DOHH2 (cell line): ENCODE results near the gene FLNA.
"Not testable (repeated sequence)": the region's sequence is repeated elsewhere in the genome, so short reads cannot be mapped to it uniquely, and the experiment has no call there.

ENCODE experiments used
- H3F3A ChIP-seq: fragments of 200-600 bp; sonication (generic), shearing (Covaris generic); 2 replicates; pipeline ENCODE4 v1.6.0; 2016; ENCODE audit warnings: antibody characterized with exemption, mild to moderate bottlenecking; ENCODE audit not compliant: control insufficient read depth, insufficient read depth
- H3K27ac ChIP-seq: fragments of 200-600 bp; sonication (generic); 2 replicates; pipeline ENCODE4 v1.5.1; 2014; ENCODE audit warnings: low read depth, mild to moderate bottlenecking, low read length, moderate library complexity
- H3K27me3 ChIP-seq: fragments of 200-600 bp; sonication (generic); 2 replicates; pipeline ENCODE4 v1.6.1; 2014; ENCODE audit warnings: mild to moderate bottlenecking, low read length, mixed read lengths; ENCODE audit not compliant: control insufficient read depth
- H3K36me3 ChIP-seq: fragments of 200-600 bp; sonication (generic); 2 replicates; pipeline ENCODE4 v1.6.1; 2014; ENCODE audit warnings: mild to moderate bottlenecking, low read length, moderate library complexity, mixed read lengths; ENCODE audit not compliant: control insufficient read depth
- H3K4me1 ChIP-seq: fragments of 200-600 bp; sonication (generic); 2 replicates; pipeline ENCODE4 v1.6.1; 2014; ENCODE audit warnings: mild to moderate bottlenecking, low read length, mixed read lengths; ENCODE audit not compliant: control insufficient read depth
- H3K4me2 ChIP-seq: fragments of 200-600 bp; sonication (generic); 2 replicates; pipeline ENCODE4 v1.6.0; 2014; ENCODE audit warnings: mild to moderate bottlenecking, low read length, moderate library complexity
- H3K4me3 ChIP-seq: fragments of 200-600 bp; sonication (generic); 2 replicates; pipeline ENCODE4 v1.5.1; 2014; ENCODE audit warnings: mild to moderate bottlenecking, low read length, mixed read lengths
- H3K79me2 ChIP-seq: fragments of 200-600 bp; sonication (generic); 2 replicates; pipeline ENCODE4 v1.6.1; 2014; ENCODE audit warnings: mild to moderate bottlenecking, low read length, mixed read lengths; ENCODE audit not compliant: control insufficient read depth
- H3K9me2 ChIP-seq: fragments of 200-600 bp; sonication (generic); replicated peaks from 2 replicates; pipeline ENCODE4 v1.6.1; 2014; ENCODE audit warnings: mild to moderate bottlenecking, low read length, mixed read lengths; ENCODE audit not compliant: control insufficient read depth
- H3K9me3 ChIP-seq: fragments of 200-600 bp; sonication (generic); 2 replicates; pipeline ENCODE4 v1.6.1; 2014; ENCODE audit warnings: antibody characterized with exemption, low read length, mixed read lengths; ENCODE audit not compliant: control insufficient read depth, insufficient read depth
- H4K20me1 ChIP-seq: fragments of 200-600 bp; sonication (generic); 2 replicates; pipeline ENCODE4 v1.6.0; 2014; ENCODE audit warnings: low read depth, mild to moderate bottlenecking, antibody characterized with exemption, low read length, moderate library complexity; ENCODE audit not compliant: control insufficient read depth, insufficient read depth
- CTCF ChIP-seq: fragments of 200-600 bp; sonication (generic); IDR thresholded peaks from one replicate; pipeline ENCODE4 v1.5.1; 2014; ENCODE audit warnings: antibody characterized with exemption, mild to moderate bottlenecking, low read depth, low read length; ENCODE audit not compliant: poor library complexity, severe bottlenecking
- EZH2phosphoT487 ChIP-seq: fragments of 200-600 bp; sonication (generic); IDR thresholded peaks from 2 replicates; pipeline ENCODE4 v1.6.1; 2017; ENCODE audit warnings: borderline replicate concordance, mild to moderate bottlenecking, antibody characterized with exemption, low read length, moderate library complexity, mixed read lengths

FLNA gene

GRCh38 chrX:154398668-154399526, 24.5 kb upstream of the FLNA start:
- Histone ChIP-seq H3K4me1 (peaks cover 17% of the 10 kb centered on the region), H3K9me3 (no peaks in the 10 kb centered on the region), H3K79me2 (peaks cover 28% of the 10 kb centered on the region), H3K9me2 (no peaks in the 10 kb centered on the region), H4K20me1 (no peaks in the 10 kb centered on the region), H3F3A (peaks cover 29% of the 10 kb centered on the region), H3K27me3 (no peaks in the 10 kb centered on the region), H3K36me3 (peaks cover 33% of the 10 kb centered on the region), H3K4me2 (peak overlapping the region; percentile 86), H3K27ac (peak overlapping the region; percentile 93), H3K4me3 (peak overlapping the region; percentile 95)
- TF ChIP-seq EZH2phosphoT487 (no peak), CTCF (peak; percentile 69)

- Histone ChIP-seq H4K20me1 (no peaks in the 10 kb centered on the region), H3K27ac (peak within 1 kb of the TSS; percentile 93), H3K4me1 (peaks cover 17% of the 10 kb centered on the region), H3K9me3 (no peaks in the 10 kb centered on the region), H3K9me2 (no peaks in the 10 kb centered on the region), H3K79me2 (peaks cover 28% of the 10 kb centered on the region), H3F3A (peaks cover 29% of the 10 kb centered on the region), H3K4me3 (peak within 1 kb of the TSS; percentile 95), H3K4me2 (peak within 1 kb of the TSS; percentile 86), H3K36me3 (peaks cover 33% of the 10 kb centered on the region), H3K27me3 (no peaks in the 10 kb centered on the region)
- TF ChIP-seq CTCF (no peak), EZH2phosphoT487 (no peak)
Measured at GRCh38 chrX:154397888-154398667, 23.6 kb upstream of the FLNA start, which contains the start of gene RPL10. TSS of gene RPL10 (plus strand) at chrX:154398377. CDS start at chrX:154398520, 143 bp downstream.

GRCh38 chrX:154396973-154397887, 22.8 kb upstream of the FLNA start:
- peak overlapping the region; percentile 93 for H3K27ac ChIP-seq
- peaks cover 29% of the 10 kb centered on the region for H3F3A ChIP-seq
- peaks cover 17% of the 10 kb centered on the region for H3K4me1 ChIP-seq
- no peaks in the 10 kb centered on the region for H3K9me2 ChIP-seq
- H3K27me3 ChIP-seq: no peaks in the 10 kb centered on the region
- H4K20me1 ChIP-seq: no peaks in the 10 kb centered on the region
- peak overlapping the region; percentile 95 for H3K4me3 ChIP-seq
- TF ChIP-seq CTCF (no peak), EZH2phosphoT487 (no peak)
- H3K79me2 ChIP-seq: peaks cover 28% of the 10 kb centered on the region
- peaks cover 33% of the 10 kb centered on the region for H3K36me3 ChIP-seq
- peak overlapping the region; percentile 86 for H3K4me2 ChIP-seq
- no peaks in the 10 kb centered on the region for H3K9me3 ChIP-seq

GRCh38 chrX:154396363-154396762, 21.9 kb upstream of the FLNA start:
- Histone ChIP-seq H3K4me1 (peaks cover 17% of the 10 kb centered on the region), H3K36me3 (peaks cover 32% of the 10 kb centered on the region), H3K79me2 (peaks cover 28% of the 10 kb centered on the region), H3F3A (peaks cover 21% of the 10 kb centered on the region)
- H3K9me2 ChIP-seq, H3K4me3 ChIP-seq, H3K4me2 ChIP-seq, H4K20me1 ChIP-seq, H3K27ac ChIP-seq, H3K9me3 ChIP-seq, H3K27me3 ChIP-seq: not testable (repeated sequence)
